ENCODE data around the gene TMEM62. TPM values are rescaled to one million over a fixed set of nuclear protein-coding genes. Genes with fewer than 3 reads are reported as not detected.

The TMEM62 gene
- total and polyA plus RNA-seq, 2 donors (not counting 1 experiment from before 2014, with no cell fraction given), result 18.6 to 65.3 TPM

DNA sequence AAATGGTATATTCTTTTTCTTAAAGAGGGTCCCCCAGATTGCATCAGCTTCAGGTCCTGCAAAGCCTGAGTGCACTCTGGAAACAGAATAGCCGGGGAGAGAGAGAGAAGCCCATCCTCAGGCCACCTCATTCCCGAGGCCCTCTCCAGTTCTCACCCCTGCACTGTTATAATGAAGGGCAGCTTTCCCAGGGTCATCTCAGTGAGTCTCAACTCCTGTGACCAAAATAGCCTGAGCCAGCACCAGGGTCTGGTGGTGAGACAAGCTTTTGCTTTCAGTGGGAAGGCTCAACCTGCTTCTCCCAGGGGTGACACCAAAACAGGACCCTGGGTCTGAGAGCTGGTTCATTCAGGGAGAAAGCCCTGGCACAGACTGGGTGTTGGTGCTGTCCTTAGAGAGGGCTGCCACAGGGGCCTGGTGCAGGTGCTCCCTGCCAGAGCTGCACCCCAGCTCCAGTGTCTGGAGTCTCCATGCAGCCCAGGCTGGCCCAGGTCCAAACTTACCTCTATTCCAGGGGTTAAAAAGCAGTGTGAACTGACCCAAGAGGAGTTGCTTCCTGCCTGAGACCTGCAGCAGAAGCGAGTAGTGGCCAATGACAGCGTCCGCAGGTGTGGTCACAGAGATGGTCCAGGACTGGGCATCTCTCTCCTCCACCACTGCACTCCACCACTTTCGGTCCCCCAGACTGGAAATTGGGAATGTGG is 81.4 kb downstream of the TMEM62 start:
- H3K4me3 Mint-ChIP-seq, result no peak overlapping the region
- no peaks in the 10 kb centered on the region for H3K4me1 ChIP-seq (ENCODE audit: control insufficient read depth in 2 of 2, insufficient read depth in 2 of 2, low read length in 2 of 2)
- peaks cover 0 to 4% (median 0%) of the 10 kb centered on the region in 4 experiments for H3K27me3 ChIP-seq (replicated peaks in 1 of 4; ENCODE audit: control extremely low read depth in 1 of 4, control insufficient read depth in 3 of 4, insufficient read depth in 4 of 4, low read length in 3 of 4)
- no peak for ATAC-seq (ENCODE audit: low read depth)
- WGBS (ENCODE audit: insufficient coverage), result 100% methylated on average over 3 of the region's 6 CpGs
- no peaks in the 10 kb centered on the region for H3K4me1 Mint-ChIP-seq
- TF ChIP-seq, protein P1, sequence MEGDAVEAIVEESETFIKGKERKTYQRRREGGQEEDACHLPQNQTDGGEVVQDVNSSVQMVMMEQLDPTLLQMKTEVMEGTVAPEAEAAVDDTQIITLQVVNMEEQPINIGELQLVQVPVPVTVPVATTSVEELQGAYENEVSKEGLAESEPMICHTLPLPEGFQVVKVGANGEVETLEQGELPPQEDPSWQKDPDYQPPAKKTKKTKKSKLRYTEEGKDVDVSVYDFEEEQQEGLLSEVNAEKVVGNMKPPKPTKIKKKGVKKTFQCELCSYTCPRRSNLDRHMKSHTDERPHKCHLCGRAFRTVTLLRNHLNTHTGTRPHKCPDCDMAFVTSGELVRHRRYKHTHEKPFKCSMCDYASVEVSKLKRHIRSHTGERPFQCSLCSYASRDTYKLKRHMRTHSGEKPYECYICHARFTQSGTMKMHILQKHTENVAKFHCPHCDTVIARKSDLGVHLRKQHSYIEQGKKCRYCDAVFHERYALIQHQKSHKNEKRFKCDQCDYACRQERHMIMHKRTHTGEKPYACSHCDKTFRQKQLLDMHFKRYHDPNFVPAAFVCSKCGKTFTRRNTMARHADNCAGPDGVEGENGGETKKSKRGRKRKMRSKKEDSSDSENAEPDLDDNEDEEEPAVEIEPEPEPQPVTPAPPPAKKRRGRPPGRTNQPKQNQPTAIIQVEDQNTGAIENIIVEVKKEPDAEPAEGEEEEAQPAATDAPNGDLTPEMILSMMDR (IDR thresholded peaks at IDR 0.05), result no peak
- no peak for TF ChIP-seq EZH2 (IDR thresholded peaks at IDR 0.05; ENCODE audit: borderline replicate concordance, insufficient read depth, low read depth, low read length, poor library complexity, severe bottlenecking)
- ChIA-PET CTCF (interaction anchor here (0.7 to 19.7 kb wide), 3 partner anchors 11 to 69 kb away, joined by 3 to 549 read pairs (median 24); no protein-coding TSS in a partner anchor), POLR2A (no interaction called here)
- peaks cover 2% of the 10 kb centered on the region for H3K9me3 Mint-ChIP-seq (ENCODE audit: insufficient read depth)
- H3K27me3 Mint-ChIP-seq, result peaks cover 12% of the 10 kb centered on the region
- no peak for DNase-seq
- no peaks in the 10 kb centered on the region for H3K9me3 ChIP-seq (ENCODE audit: control extremely low read depth in 1 of 3, control insufficient read depth in 2 of 3, insufficient read depth in 1 of 3, low read length in 2 of 3)
- no peak overlapping the region for H3K4me2 ChIP-seq (replicated peaks; ENCODE audit: low read depth, low read length, poor library complexity, severe bottlenecking)
- H4K20me1 ChIP-seq (ENCODE audit: control insufficient read depth, insufficient read depth, low read length, poor library complexity, severe bottlenecking), result no peaks in the 10 kb centered on the region
- H3K27ac ChIP-seq (ENCODE audit: low read length in 2 of 2), result no peak overlapping the region
- no peaks in the 10 kb centered on the region for H3K36me3 ChIP-seq (replicated peaks in 1 of 2; ENCODE audit: control extremely low read depth in 1 of 2, control insufficient read depth in 1 of 2, extremely low read depth in 1 of 2, insufficient read depth in 2 of 2, low read length in 1 of 2)
- H3K4me3 ChIP-seq (ENCODE audit: control extremely low read depth in 1 of 5, extremely low read depth in 1 of 5, insufficient read depth in 1 of 5, low read depth in 2 of 5, low read length in 4 of 5), result no peak overlapping the region
- no peak overlapping the region for H3K9ac ChIP-seq (ENCODE audit: low read length)
- no peak overlapping the region for H2AFZ ChIP-seq (ENCODE audit: insufficient read depth, low read depth, low read length, poor library complexity, severe bottlenecking)
- H3K79me2 ChIP-seq (ENCODE audit: control insufficient read depth, insufficient read depth, low read length), result no peaks in the 10 kb centered on the region
- no peak overlapping the region for H3K27ac Mint-ChIP-seq
- intact Hi-C loops (cut with micrococcal nuclease), result no loop called here

DNA sequence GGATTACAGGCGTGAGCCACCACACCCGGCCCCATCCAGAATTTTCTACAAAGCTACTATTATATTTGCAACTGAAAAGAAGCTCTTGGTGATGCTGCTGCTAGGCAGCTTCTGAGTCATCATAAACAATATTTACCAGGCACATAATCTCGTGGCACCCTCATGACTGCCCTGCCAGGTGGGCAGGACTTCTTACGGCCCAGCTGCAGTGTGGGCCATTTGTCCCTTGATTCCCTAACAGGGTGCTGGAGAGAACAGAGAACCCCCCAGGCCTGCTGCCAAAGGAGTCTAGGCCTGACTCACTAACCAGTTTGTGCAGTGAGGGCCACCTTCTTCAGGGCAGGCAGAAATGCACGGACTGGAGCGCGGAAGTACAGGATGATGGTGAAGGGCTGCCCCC is 82.6 kb downstream of the TMEM62 start:
- Mint-ChIP-seq H3K4me1 (no peaks in the 10 kb centered on the region), H3K9me3 (ENCODE audit: insufficient read depth) (peaks cover 2% of the 10 kb centered on the region), H3K4me3 (no peak overlapping the region), H3K27ac (no peak overlapping the region), H3K27me3 (peaks cover 6% of the 10 kb centered on the region)
- no peak for DNase-seq
- TF ChIP-seq EZH2 (IDR thresholded peaks at IDR 0.05; ENCODE audit: borderline replicate concordance, insufficient read depth, low read depth, low read length, poor library complexity, severe bottlenecking), result no peak
- TF ChIP-seq, protein P1 (IDR thresholded peaks at IDR 0.05), result no peak
- ChIA-PET POLR2A (no interaction called here), CTCF (interaction anchor here (1.5 to 19.7 kb wide), 4 partner anchors 10 to 68 kb away, joined by 3 to 549 read pairs (median 8); no protein-coding TSS in a partner anchor)
- Histone ChIP-seq H4K20me1 (ENCODE audit: control insufficient read depth, insufficient read depth, low read length, poor library complexity, severe bottlenecking) (no peaks in the 10 kb centered on the region), H3K4me1 (ENCODE audit: control insufficient read depth in 2 of 2, insufficient read depth in 2 of 2, low read length in 2 of 2) (no peaks in the 10 kb centered on the region), H3K36me3 (replicated peaks in 1 of 2; ENCODE audit: control extremely low read depth in 1 of 2, control insufficient read depth in 1 of 2, extremely low read depth in 1 of 2, insufficient read depth in 2 of 2, low read length in 1 of 2) (no peaks in the 10 kb centered on the region), H3K9ac (ENCODE audit: low read length) (no peak overlapping the region), H3K79me2 (ENCODE audit: control insufficient read depth, insufficient read depth, low read length) (no peaks in the 10 kb centered on the region), H3K4me3 (ENCODE audit: control extremely low read depth in 1 of 5, extremely low read depth in 1 of 5, insufficient read depth in 1 of 5, low read depth in 2 of 5, low read length in 4 of 5) (no peak overlapping the region), H3K9me3 (ENCODE audit: control extremely low read depth in 1 of 3, control insufficient read depth in 2 of 3, insufficient read depth in 1 of 3, low read length in 2 of 3) (no peaks in the 10 kb centered on the region), H2AFZ (ENCODE audit: insufficient read depth, low read depth, low read length, poor library complexity, severe bottlenecking) (no peak overlapping the region), H3K27ac (ENCODE audit: low read length in 2 of 2) (no peak overlapping the region), H3K27me3 (replicated peaks in 1 of 4; ENCODE audit: control extremely low read depth in 1 of 4, control insufficient read depth in 3 of 4, insufficient read depth in 4 of 4, low read length in 3 of 4) (no peaks in the 10 kb centered on the region), H3K4me2 (replicated peaks; ENCODE audit: low read depth, low read length, poor library complexity, severe bottlenecking) (no peak overlapping the region)
- whole genome bisulfite sequencing (ENCODE audit: insufficient coverage), result 82% methylated on average over 3 of the region's 7 CpGs
- intact Hi-C loops (cut with micrococcal nuclease), result no loop called here
- no peak for ATAC-seq (ENCODE audit: low read depth)

Measured in B cell (primary cell).